ENCODE data around the gene EGFLAM.
A peak's percentile ranks its signal among the peaks of the same experiment; 100 is the strongest.

The EGFLAM gene

GRCh38 chr5:38422622-38423021 is 164.3 kb downstream of the EGFLAM start:
- Histone ChIP-seq H3K4me2 (no peak overlapping the region), H3K36me3 (no peaks in the 10 kb centered on the region)

GRCh38 chr5:38423276-38424147 is 165.2 kb downstream of the EGFLAM start:
- no peak overlapping the region for H3K4me3 ChIP-seq
- no peaks in the 10 kb centered on the region for H3K9me3 ChIP-seq (replicated peaks in 1 of 11)

More at GRCh38 chr5:38422622-38423021, 164.3 kb downstream of the EGFLAM start:
- no peak overlapping the region for H3K27ac ChIP-seq
- H3K9me3 ChIP-seq (replicated peaks in 1 of 11) = no peaks in the 10 kb centered on the region
- no peak overlapping the region for H3K4me3 ChIP-seq
- TF ChIP-seq Cebpa-rat (IDR thresholded peaks at IDR 0.05) = no peak
- H3K4me1 ChIP-seq = peaks cover 13 to 37% (median 27%) of the 10 kb centered on the region in 10 experiments; a peak in 19 of 20 replicates
- peaks cover 0 to 91% (median 0%) of the 10 kb centered on the region in 11 experiments; a peak in 6 of 22 replicates for H3K27me3 ChIP-seq
- no peaks in the 10 kb centered on the region; a peak in 1 of 22 replicates for H4K20me1 ChIP-seq
- H3K9ac ChIP-seq = no peak overlapping the region

GRCh38 chr5:38424148-38425060 is 166.0 kb downstream of the EGFLAM start:
- Histone ChIP-seq H3K4me3 (no peak overlapping the region), H3K27me3 (peaks cover 0 to 92% (median 0%) of the 10 kb centered on the region in 11 experiments; a peak in 6 of 22 replicates), H3K27ac (no peak overlapping the region), H4K20me1 (no peaks in the 10 kb centered on the region; a peak in 1 of 22 replicates), H3K4me2 (no peak overlapping the region; a peak in 1 of 22 replicates), H3K36me3 (no peaks in the 10 kb centered on the region), H3K4me1 (peaks cover 13 to 49% (median 32%) of the 10 kb centered on the region in 10 experiments; a peak in 19 of 20 replicates), H3K9me3 (replicated peaks in 1 of 11) (no peaks in the 10 kb centered on the region), H3K9ac (no peak overlapping the region)
- TF ChIP-seq Cebpa-rat (IDR thresholded peaks at IDR 0.05) = no peak

More at GRCh38 chr5:38423276-38424147, 165.2 kb downstream of the EGFLAM start:
- H3K9ac ChIP-seq = no peak overlapping the region
- H4K20me1 ChIP-seq = no peaks in the 10 kb centered on the region; a peak in 1 of 22 replicates
- H3K27me3 ChIP-seq = peaks cover 0 to 92% (median 0%) of the 10 kb centered on the region in 11 experiments; a peak in 6 of 22 replicates
- no peak overlapping the region for H3K27ac ChIP-seq
- no peak for TF ChIP-seq Cebpa-rat (IDR thresholded peaks at IDR 0.05)
- H3K4me2 ChIP-seq = peak overlapping the region in 2 of 11 experiments; percentile 3 to 12; a peak in 1 of 22 replicates
- H3K4me1 ChIP-seq = peaks cover 13 to 42% (median 31%) of the 10 kb centered on the region in 10 experiments; a peak in 19 of 20 replicates
- no peaks in the 10 kb centered on the region for H3K36me3 ChIP-seq

GRCh38 chr5:38426490-38426889 is 168.1 kb downstream of the EGFLAM start:
- H3K4me2 ChIP-seq = peak overlapping the region in 6 of 11 experiments; percentile 18 to 47 (median 32); a peak in 8 of 22 replicates
- peaks cover 0 to 95% (median 0%) of the 10 kb centered on the region in 11 experiments; a peak in 6 of 22 replicates for H3K27me3 ChIP-seq
- TF ChIP-seq Cebpa-rat (IDR thresholded peaks at IDR 0.05) = no peak
- H3K9me3 ChIP-seq (replicated peaks in 1 of 11) = no peaks in the 10 kb centered on the region
- no peak overlapping the region for H3K9ac ChIP-seq
- H3K27ac ChIP-seq = peak overlapping the region in 1 of 11 experiments; percentile 47; a peak in 2 of 22 replicates
- H4K20me1 ChIP-seq = no peaks in the 10 kb centered on the region; a peak in 1 of 22 replicates
- H3K36me3 ChIP-seq = no peaks in the 10 kb centered on the region
- peaks cover 6 to 47% (median 28%) of the 10 kb centered on the region in 10 experiments; a peak in 18 of 20 replicates for H3K4me1 ChIP-seq
- H3K4me3 ChIP-seq = no peak overlapping the region

GRCh38 chr5:38426986-38427950 is 168.9 kb downstream of the EGFLAM start:
- peaks cover 5 to 41% (median 26%) of the 10 kb centered on the region in 10 experiments; a peak in 18 of 20 replicates for H3K4me1 ChIP-seq
- H4K20me1 ChIP-seq = no peaks in the 10 kb centered on the region; a peak in 1 of 22 replicates
- H3K36me3 ChIP-seq = no peaks in the 10 kb centered on the region
- H3K4me2 ChIP-seq = peak overlapping the region in 9 of 11 experiments; percentile 12 to 47 (median 24); a peak in 15 of 22 replicates
- H3K9ac ChIP-seq = no peak overlapping the region
- TF ChIP-seq Cebpa-rat (IDR thresholded peaks at IDR 0.05) = no peak
- H3K27ac ChIP-seq = peak overlapping the region in 2 of 11 experiments; percentile 47; a peak in 2 of 22 replicates
- H3K27me3 ChIP-seq = peaks cover 0 to 93% (median 0%) of the 10 kb centered on the region in 11 experiments; a peak in 6 of 22 replicates
- no peaks in the 10 kb centered on the region for H3K9me3 ChIP-seq (replicated peaks in 1 of 11)
- no peak overlapping the region for H3K4me3 ChIP-seq

GRCh38 chr5:38431242-38431853 is 173.0 kb downstream of the EGFLAM start:
- Histone ChIP-seq H3K4me2 (no peak overlapping the region; a peak in 1 of 22 replicates), H3K36me3 (no peaks in the 10 kb centered on the region), H3K27me3 (peaks cover 0 to 96% (median 0%) of the 10 kb centered on the region in 11 experiments; a peak in 7 of 22 replicates), H3K4me1 (peaks cover 25 to 67% (median 52%) of the 10 kb centered on the region in 10 experiments), H3K9ac (no peak overlapping the region), H4K20me1 (peaks cover 0 to 18% (median 0%) of the 10 kb centered on the region in 11 experiments; a peak in 5 of 22 replicates), H3K9me3 (replicated peaks in 1 of 11) (no peaks in the 10 kb centered on the region), H3K27ac (no peak overlapping the region), H3K4me3 (no peak overlapping the region)
- no peak for TF ChIP-seq Cebpa-rat (IDR thresholded peaks at IDR 0.05)
